Iris pigment epithelial cell (primary cell): ENCODE data around the gene GALNT18.

ENCODE experiments used
- DNase-seq: peaks from one replicate; pipeline ENCODE4 v3.0.0-alpha.2; 2011; ENCODE audit warnings: low read depth

Gene GALNT18

DNA sequence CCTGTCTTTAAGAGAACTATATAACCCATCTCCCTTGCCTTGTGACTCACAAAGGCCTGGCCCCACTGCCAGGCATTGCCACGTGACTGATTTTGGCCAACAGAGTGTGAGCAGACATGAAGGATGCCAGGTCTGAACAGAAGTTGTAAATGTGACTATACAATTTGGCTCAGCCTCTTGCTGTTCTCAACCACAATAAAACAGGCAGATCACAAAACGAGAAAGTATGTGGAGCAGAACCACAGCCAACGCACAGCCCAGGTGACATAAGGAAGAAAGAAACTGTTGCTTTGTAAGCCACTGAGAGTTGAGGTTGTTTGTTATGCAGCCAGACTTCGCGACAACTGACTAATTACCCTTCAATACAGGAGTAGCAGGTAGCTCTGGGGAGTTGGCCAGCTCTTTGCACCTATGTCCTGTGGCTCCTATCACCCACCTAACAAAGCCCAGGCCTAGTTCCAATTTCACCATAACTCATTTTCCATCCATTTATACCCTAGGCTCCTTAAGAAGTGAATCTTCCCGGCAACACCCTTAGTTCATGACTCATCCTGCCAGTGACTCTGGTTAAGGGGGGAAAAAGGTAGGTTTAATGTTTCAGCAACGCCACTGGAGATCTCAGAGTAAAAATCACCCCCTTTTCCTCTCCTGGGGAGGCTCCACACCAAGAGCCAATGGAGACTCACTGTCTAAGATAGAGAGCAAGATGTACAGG lies 53.7 kb downstream of the GALNT18 start:
- no peak for DNase-seq

- DNase-seq, result no peak
Measured at GRCh38 chr11:11565636-11566035, 56.2 kb downstream of the GALNT18 start.

DNA sequence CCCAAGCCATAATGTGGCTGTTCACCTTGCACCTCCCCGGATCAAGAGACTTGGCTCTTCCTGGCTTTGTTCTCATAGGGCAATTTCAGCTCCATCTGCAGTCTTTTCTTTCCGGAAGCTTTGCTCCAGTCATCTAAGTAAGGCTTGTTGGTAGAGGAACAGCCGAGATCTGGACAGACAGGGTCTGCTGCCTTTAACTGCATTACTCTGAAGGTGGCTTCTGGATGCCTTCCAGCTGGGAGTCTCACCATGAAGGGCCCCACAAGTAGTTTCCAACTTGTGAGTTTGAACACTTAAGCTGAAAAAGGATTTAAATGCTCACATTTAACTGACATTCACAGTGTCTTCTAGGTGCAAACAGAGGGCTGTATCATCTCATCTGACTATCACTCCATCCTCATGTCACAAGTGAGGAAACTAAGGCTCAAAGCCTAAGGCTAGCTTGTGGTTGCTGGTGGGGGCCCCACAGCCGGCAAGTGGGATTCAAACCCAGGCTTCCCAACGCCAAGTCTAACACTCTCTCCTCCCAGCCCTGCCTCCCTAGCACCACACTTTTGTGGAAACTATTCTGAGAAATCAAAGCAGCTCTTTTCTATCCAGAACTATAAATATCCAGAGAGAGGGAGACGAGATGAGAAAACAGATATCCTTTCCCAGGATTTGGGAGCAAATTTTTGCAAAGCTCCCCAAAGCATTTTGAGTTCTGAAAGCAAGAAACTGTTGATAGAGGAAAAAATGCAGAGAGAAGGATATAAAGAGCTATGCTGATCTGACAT lies 58.4 kb downstream of the GALNT18 start:
- DNase-seq, result no peak

GRCh38 chr11:11561991-11562390 lies 59.8 kb downstream of the GALNT18 start:
- DNase-seq, result no peak

DNA sequence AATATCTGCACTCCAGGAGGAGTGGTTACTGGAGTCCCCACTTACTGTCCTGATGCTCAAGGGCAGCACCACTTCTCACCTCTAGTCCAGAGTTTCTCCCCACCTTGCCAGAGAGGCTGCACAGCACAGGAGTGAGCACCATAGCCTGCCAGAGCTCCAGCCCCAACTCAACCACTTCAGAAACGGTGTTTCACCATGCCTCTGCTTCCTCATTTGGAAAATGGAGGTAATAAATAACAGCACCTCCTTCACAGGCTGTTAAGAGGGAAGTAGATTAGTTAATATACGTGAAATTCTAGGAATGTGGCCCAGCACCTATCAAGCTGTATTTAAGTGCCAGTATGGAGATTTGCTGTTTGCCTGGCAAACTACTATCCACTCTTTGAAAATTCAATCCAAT lies 63.0 kb downstream of the GALNT18 start:
- no peak for DNase-seq

DNA sequence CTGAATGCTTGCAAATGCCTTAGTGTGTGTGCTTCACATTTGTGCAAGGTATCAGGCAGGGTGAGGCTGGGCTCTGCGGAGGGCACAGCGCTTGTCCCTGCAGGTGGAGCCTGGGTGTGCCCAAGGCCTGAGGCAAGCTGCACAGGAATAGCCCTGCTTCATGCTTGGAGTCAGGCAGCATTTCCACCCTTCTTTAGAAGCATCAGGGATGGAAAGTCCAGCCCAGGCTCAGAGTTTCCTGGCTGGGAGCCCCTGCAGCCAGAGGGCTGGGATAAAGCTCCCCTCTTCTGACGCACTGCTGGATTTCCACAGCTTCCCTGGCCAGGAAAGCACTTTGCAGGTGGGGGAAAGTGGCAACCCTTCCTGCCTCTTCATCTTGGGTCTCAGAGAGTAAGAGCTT lies 63.4 kb downstream of the GALNT18 start:
- no peak for DNase-seq

DNA sequence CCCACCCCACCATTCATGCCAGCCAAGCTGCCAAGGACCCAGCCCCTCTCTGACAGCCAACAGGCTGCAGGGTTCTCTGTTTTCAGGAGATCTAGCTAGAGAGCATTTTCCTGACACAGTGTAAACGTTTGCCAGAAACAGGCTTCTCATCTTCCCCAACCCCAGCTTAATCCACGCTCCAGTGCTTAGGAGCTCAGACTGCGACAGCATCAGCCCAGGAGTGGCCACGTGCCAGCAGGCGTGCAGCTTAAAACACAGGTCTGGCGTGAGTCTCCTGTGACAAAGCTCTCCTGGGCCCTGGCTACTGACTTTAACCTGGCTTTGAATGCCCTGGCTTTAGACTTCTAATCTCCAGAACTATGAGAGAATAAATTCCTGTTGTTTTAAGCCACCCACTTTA lies 66.6 kb downstream of the GALNT18 start:
- DNase-seq, result no peak

DNA sequence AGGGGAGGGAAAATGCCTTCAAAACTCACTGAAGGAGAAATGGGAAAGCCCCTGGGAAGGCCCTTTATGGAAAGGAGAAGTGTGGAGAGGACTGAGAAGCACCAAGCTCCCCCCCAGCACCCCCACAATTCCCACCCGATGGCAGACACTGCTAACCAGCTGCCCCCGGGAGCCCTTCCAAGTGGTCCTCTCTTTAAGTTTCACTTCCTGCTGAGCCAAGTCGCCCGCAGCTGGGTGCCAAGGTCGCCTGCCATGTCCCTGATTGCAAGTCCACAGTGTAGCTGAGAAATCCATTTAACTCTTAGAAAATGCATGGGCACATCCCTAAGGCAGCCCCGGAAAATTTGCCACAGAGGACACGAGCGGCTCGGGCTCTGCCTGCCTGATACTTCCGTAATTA lies 68.2 kb downstream of the GALNT18 start:
- no peak for DNase-seq

- no peak for DNase-seq
Measured at GRCh38 chr11:11552529-11553087, 69.2 kb downstream of the GALNT18 start.

- DNase-seq, result no peak
Measured at GRCh38 chr11:11550534-11550933, 71.3 kb downstream of the GALNT18 start.

GRCh38 chr11:11545285-11546275 lies 76.2 kb downstream of the GALNT18 start:
- no peak for DNase-seq

DNA sequence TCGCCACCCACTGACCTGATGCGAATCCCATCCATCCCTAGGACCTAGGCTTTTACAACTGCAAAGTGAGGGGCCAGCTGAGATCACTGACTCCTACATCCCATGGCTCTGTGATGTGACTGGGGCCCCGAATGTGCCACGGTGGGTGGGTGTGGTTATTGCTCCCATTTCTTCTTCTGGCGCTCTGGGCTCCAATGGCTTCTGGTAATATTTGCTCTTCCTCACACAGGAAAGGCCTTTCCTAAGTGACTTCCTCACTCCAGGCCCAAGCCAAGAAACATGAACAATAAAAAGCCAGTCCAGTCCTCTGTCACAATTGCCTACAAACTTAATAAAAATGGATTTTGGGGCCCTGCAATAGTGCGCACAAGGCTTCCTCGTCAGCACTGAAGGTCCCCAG lies 78.1 kb downstream of the GALNT18 start:
- no peak for DNase-seq

DNA sequence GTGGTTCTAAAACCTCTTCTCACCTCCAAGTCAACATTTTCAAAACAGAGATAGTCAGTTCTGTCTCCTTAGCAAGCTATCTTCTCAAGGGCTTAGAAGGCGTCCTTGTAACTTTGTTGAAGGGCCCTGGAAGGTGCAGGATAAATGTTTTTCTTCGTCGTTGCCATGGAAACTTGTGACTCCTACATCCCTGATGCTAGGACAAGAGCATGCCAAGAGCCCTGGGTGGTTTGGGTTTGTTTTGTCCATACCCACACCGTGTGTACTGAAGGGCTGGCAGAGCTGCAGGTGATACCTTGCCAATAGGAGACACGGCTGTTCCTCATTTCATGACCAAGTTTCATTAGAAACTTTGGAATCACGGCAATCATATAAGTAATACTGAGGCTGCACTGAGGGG lies 81.6 kb downstream of the GALNT18 start:
- DNase-seq, result no peak

DNA sequence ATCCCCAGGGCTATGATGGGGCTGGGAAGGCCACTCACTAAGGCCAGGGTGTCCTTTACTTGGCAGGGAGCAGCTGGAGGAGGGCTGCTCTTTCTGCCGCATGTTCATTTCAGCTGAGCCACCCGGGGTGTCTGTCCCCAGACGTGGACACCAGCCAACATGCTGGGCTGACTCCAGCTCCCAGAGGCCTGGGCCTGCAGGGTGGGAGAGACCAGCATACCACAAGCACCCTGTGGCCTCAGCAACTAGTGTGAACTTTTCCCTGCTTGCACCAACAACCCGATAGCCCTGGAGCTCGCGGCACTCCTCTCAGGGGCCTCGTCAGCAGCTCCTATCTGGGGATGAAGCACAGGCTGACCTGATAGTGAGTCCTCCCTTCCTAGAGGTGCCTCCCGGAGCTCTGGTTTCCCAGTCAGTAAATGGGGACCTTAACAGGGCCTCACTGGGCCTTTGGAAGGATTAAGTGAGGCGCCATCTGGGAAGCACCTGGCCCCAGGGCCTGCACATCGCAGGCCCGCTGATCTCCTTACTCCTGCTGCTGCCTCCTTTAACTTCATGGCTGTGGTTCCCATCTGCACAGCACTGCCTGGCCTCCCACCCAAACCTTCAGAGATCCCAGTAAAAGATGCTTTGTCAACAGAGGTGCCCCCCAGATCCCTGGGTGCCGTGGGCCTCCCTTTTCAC lies 83.4 kb downstream of the GALNT18 start:
- DNase-seq, result no peak

DNA sequence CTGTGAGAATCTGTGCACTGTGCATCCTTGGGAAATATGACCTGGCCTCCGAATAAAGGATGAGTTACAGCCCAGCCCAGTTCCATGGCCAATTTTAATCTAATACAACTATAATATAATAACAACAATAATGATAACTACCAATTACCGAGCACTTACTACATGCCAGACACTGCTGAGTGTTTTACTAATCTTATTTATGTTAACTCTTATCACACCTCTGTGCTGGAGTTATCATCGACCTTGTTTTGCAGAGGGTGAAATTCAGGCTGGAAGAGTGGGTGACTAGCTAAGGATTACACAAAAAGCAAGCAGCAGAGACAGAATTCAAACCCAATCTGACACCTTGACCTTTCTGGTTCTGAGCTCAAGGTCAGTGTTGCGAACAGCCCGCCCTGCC lies 83.9 kb downstream of the GALNT18 start:
- DNase-seq, result no peak

DNA sequence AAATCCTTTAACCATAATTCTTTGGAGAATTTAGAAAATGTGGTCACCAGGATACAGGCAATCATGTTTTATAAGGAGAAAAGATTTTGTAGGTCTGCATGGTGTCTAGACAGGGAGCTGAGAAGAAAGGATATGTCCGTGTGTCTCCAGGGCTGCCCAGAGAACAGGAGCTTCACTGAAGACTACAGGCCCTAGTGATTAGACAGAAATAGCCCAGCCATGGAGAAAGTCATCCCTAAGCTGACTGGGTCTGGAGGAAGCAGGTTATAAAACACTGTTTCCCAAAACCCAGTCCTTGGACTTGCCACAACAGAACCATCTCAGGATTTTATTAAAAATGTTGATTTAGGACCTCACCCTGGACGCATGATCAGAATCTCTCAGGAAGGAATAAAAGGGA lies 84.4 kb downstream of the GALNT18 start:
- DNase-seq, result no peak

DNA sequence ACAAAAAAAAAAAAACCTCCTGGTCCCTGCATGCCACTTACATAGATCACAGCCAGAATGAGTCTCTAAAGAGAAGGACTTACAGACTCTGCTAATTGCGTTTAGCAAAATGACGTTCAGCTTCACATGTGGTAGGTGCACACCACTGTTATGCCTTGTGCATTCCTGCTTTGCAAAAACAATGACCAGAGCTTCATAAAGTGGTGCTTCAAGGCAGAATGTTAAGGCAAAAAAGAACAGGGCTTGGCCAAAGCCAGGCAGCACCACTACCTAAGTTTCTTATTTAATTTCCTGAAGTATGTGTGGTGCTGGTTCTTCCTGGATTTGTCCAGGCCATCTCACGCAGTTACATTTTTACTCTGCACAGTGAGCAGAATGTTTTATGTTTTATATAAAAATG lies 85.2 kb downstream of the GALNT18 start:
- no peak for DNase-seq

GRCh38 chr11:11535611-11536010 lies 86.2 kb downstream of the GALNT18 start:
- DNase-seq, result no peak

DNA sequence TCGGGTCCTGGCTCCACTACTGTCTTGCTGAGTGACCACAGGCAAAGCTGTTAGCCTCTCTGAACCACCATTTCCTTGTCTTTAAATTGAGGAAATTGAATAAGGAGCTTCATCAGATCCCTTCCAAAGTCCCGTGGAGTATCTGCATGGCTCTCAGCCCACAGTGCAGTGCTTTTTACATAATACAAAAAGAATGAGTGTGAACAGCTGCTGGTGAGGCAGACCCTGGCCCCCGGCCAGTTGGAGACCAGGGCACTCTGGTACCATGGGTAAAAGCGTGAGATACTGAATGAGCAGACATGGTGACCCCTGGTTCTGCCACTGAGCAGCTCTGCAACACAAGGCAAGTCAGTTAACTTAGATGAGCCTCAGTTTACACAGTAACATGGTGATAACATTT lies 86.8 kb downstream of the GALNT18 start:
- no peak for DNase-seq

GRCh38 chr11:11533751-11534150 lies 88.1 kb downstream of the GALNT18 start:
- DNase-seq, result no peak

- no peak for DNase-seq
Measured at GRCh38 chr11:11533057-11533456, 88.7 kb downstream of the GALNT18 start.

DNA sequence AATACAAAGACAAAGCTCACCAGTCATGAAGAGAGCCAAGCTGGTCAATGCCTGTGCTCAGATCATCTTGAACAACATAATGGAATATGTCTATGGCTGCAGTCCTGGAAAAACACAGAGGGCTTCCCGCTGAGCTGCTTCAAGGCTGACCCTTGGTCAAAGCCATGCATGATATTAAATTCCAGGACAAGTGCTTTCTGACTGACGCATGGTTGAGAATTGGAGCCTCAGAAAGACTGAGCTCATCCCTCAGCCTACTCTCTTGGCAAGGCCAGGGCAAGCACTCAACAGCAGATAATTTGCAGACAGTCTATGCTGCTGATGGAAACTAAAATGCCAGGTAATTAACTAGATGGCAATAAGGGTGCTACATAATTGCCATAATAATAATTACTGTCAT lies 89.2 kb downstream of the GALNT18 start:
- DNase-seq, result peak; percentile 5
